ENCODE measurements around the gene GOLGA6C.
"Not testable (repeated sequence)": the region's sequence is repeated elsewhere in the genome, so short reads cannot be mapped to it uniquely, and the experiment has no call there.

The GOLGA6C gene

DNA sequence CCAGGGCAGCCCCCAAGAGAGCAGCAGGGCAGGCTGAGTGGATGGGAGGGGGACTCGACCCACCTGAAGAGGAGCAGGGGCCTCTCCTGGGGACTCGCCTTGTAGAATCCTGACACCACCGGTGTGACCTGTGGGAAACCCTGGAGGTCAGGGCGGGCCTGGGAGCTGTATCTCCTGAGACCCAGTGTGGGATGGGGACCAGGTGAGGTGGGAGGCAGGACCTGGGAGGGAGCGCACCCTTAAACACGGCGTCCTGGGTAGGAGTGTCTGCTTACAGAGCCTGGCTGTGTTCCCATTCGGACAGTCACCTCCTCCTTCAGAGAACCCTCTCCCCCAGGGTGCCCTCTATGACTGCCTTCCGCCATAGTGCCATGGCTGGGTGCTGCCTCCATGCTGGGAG, 29.3 kb upstream of the GOLGA6C start:
- DNase-seq, result no peak

DNA sequence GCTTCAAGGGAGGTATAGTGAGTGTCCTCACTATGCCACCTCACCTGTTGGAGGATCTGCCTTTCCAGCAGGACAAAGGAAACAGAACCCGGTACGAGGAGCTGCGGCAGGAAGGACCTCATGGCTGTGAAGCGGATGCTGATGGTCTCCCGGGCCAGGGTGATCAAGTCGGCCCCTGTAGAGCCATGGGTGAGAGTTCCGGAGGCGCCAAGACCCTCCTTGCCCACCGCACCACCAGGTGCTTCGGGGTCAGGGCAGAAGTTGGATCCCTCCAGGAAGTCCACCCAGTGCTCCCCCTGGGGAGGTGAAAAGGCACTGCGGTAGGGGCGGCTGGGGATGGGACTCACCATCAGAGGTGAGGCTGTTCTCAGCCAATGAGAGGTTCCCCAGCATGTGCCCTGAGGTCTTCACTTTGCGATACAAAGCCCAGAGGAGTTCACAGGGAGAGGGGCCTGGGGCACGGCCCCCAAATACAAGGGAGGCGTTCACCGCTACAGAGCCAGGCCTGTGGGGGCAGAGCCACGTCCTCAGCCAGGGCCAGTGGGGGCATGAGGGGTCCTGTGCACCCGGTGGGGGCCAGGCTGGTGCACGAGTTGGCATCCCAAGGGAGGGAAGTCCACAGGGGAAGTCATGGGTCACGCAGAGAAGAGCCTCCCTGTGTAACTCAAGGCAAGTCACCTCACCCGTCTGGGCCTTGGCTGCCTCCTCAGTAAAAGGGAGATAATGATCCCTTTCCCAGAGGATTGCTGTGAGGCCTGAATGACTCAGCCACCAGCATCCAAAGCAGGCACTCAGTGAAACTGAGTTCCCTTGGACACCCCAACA, 28.7 kb upstream of the GOLGA6C start:
- no peak for DNase-seq

DNA sequence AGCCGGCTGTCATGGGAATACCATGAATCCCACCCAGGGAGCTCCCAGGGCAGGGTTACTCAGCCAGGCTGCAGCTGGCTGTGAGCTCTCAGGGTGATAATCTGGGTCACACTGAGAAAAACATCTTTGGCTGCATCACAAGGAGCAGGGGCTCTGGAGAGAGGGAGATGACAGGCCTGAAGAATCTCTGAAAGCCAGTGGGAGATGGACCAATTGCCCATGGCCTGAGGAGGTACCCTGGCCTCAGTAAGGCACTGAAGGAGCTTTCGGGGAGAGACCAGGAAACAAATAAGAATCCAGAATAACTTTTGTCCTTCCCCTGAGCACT, 28.2 kb upstream of the GOLGA6C start:
- DNase-seq, result no peak

DNA sequence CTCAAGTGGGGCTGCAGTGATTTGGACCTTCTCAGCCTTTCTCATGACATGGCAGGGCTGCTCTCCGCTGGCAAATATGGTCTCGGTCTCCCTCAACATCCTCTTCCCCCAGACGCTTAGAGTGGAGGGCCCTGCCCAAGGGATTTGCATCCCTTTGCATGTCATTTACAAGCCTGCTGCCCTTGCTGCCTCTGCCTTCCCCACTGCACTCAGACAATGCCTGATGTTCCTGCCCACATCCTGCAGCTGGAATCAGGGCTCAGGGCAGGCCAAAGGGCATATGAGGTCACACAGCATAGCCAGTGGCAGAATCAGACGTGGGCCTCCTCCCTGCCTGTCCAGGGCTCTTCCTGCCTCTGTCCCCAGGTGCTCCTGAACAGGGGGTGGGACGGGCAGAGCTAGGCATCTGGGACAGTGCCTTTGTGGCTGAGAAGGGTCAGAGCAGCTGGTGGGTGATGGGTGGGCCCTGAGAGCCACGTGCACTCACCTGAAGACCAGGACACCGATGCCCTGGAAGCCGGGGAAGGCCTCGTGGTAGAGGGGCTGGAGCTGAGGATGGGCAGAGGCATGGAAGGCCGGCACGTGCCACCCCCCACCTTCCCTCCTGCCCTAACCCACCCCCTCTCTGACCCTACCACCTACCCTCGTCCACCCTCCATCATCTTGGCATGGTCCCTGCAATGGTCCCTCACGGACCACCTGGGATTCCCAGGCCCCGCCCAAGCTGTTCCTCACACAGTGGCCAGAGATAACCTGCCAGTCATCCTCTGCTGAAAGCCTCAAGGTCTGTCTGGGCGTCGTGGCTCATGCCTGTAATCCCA, 27.4 kb upstream of the GOLGA6C start:
- no peak for DNase-seq

DNA sequence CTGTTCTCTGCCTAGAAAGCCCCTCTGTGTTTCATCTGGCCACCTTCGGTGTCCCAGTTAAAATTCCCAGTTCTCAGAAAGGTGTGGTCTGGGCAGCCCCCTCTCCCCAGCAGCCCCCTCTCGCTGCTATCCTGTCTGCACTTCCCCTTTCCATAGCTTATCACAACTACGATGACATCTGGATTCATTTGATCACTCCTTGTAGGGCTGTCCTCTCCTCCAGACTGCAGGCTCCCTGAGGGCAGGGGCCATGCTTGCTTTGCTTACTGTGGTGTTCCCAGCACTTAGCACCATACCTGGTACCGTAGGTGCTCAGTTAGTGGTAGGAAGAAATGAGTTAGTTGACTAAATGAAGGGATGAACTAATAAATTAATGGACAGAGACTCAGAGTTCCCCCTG, 26.3 kb upstream of the GOLGA6C start:
- DNase-seq, result no peak

DNA sequence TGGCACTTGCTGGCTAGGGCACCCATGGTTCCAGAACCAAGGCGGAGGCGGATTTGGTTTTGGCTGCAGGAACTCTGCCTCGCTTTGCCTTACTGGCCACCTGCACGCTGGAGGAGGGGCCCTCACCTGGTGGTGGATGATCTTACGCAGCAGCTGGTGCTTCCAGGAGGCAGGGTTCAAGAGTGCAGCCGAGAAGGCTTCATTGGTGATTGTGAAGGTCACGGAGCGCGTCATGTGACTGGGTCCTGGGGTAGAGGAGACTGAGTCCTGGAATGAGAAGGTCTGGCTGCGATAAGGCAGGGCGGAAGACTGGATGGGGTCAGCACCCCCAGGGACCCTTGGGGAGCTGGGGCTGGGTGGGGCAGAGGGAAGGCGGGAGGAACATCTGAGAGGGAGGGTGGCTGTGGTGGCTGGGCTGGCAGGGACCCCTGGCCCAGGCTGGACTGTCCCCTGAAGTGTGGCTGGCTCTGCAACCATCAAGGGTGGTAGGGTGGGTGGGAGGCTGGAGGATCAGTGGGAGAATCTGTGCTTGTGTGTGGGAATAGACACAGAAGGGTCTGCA, 25.8 kb upstream of the GOLGA6C start:
- no peak for DNase-seq

DNA sequence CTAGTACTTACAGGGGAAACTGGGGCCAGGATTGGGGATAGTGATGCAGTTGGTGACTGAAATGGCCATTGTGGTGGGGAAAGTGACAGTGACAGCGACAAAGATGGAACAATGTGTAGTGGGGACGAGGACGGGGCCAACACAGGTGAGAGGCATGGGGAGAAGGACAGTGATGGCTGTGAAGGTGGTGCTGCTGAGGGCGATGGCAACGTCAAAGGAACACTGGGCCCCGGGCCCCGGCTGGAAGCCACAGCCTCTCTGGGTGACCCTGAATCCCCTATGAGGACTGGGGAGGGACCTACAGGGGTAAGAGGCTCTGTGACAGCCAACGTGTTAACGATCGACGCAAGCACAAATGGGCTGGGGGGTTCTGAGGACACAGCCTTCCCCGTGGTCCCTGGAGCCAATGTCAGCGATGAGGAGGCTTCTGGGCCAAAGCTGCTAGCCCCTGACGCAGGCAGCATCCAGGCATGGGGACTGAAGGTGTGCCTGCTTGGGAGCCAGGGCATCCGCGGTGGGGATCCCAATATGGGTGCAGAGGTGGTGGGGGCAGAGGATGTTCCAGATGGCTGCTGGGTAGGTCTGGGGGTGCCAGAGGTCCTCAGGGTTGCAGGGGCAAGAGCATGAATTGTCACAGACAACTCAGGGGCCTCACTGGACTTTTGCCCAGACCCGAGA, 25.2 kb upstream of the GOLGA6C start:
- no peak for DNase-seq

DNA sequence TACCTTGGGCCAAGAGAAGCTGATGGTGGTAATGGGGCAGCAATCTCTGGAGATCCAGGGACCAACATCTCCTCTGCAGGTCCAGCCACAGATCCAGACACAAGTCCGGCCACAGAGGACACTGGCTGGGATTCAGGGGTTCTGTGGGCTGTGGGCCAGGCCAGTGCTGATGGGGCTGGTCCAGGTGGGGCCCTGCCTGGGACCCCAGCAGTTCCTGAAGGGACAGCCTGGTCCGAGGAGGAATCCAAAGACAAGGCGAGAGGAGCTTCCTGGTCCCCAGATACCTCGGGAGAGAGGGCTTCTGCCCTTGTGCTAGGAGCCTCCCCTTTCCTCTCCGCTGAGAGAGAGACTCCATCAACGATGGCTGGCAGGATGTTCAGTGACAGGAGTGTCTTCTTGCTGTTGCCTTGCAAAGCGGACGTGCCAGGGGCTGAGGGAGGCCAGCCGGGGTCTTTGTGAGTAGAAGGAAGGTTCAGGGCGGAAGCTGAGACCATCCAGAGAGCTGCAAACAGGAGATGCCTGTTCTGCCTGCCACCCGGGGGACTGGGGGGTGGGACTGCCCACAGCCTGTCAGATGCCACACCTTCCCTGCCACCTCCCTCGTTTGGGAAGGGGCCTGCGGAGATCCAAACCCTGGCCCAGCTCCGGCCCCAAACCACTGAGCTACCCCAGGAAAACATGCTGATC, 24.5 kb upstream of the GOLGA6C start:
- DNase-seq, result no peak

DNA sequence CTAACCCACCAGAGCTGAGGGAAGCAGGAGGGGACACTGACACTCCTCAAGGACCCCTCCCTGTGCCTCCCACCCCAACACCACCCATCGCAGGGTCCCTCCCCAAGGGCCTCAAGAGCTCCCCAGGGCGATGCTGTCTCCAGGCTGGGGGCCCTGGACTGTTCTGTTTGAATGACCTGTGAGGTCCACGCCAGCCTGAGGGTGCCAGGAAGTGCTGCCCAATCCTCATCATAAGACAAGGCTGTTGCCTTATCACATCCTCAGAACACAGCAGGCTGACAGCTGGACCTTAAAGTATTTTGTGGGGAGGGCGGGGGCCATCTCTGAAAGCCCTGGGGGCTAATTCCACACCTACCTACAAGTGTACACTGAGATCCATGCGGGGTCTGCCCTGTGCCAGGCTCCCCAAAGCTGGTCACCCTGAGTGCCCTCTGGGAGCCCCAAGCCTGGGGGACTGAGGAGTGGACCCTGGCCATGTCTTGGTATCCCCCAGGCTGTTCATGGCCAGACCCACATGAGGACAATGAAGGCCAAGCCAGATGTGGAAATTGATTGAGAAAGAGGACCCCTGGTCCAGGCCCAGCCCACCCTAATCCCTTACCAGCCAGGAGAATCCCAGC, 23.8 kb upstream of the GOLGA6C start:
- DNase-seq, result no peak

DNA sequence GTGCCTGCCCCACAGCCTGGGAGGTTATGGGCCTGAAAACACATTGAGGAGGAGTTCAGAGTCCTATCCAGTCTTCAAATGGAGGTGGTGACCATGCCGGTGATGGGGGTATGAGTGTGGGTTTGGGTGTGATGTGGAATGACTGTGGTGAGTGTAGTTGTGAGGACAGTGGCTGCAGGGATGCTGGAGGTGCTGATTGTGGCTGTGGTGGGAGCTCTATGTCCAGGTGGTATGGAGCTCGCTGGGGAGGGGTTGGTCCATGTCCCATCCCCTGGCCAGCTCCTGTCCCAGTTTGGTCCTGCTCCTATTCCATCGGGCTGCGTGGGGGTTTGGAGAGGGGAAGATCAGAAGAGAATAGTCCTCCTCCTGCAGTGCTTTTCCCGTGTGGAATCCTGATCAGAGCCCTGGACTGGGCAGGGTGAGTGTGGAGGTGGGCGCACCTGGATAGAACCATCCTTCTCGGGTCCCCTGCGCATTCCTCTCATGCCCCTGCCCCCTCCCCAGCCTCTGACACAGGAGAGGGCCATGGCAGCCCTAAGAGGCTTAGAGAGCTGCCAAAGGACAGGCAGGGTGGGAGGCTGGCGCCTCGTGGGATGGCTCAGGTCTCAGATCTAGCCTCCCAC, 23.0 kb upstream of the GOLGA6C start:
- no peak for DNase-seq

DNA sequence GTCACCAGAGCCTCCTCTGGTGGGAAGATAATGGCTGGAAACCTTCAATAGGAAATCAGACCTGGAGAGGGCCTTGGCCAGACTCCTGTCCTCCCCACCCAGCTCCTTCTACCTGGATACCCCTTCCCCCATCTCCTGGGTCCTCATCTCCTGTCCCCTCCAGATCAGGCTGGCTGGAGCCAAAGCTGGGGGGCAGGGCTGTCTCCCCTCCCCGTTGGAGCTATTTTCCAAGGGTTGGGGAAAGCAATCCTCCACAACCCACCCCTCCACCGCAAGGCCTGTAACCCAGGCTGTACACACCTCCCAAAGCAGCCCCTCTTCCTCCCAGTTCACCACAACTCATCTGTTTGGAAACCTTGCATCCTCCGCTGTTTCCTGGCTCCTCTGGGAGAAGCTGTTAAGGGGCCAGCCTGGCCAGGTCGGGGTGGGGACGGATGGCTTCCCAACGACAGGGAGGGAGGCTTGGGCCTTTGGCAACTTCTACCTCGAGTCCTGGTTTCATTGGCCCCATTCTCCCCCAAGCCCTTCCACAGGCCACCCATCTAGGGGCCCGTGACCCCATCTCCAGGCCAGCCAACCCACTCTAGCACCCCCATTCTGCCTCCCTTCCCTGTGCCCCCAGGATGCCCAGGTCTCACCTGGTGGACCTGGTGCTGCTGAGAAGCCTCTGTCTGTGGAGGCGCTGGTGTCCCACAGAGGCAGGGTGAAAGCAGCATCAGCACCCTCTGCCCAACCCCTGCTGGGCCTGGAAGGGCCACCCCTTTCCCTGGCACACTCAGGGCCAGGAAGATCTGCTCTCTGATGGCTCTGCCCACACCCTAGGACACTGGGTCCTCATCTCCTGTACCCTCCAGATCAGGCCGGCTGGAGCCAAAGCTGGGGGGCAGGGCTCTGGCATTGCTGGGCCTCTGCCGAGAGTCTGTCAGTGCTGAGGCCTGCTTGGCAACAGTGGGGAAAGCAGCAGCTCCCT, 22.1 kb upstream of the GOLGA6C start:
- DNase-seq, result no peak

DNA sequence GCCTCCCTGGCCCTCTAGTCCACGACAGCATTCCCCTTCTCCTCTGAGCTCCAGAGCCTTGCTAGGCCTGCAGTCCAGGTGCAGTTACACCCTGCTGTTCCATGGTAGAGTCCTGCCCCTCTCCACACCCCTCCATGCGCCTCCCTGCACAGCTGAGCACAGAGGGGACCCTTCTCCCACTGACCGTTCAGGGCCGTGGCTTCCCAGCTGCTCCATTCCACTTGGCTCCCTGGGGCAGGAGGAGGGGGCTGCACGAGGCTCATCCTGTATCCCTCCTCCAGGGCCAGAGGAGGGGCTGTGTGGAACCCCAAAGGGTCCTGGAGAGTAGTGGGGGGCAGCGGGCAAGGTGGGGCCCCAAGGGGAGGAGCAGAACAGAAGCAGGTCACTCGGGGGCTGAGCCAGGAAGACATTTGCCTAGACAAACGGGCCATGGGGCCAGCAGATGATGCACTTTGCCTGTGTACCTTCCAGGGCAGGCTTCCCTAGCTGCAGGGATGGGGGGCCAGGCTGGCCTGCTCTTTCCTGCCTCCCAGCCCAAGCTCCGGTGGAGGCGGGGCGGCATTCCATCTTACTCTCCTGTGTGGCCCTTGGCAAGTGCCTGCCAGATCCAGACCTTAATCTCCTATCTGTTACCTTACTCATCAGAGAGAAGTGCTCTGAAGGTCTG, 20.7 kb upstream of the GOLGA6C start:
- no peak for DNase-seq

DNA sequence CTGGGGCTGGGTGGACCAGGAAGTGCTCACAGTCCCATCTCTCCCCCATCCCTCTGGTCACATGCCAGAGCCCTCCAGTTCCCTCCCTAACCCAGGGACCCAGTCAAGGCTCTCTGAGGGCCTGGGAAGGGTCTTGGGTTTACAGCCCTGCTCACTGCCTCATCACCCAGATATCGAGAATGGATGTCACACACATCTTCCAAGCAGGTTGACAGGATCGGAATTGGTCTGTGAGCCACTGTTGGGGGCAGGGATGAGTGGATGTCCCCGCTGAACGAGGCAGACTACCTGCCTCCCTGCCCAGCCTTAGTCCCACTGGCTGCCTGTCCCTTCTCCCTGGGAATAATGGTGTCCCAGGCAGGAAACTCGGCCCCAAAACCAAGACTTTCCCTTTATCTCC, 20.0 kb upstream of the GOLGA6C start:
- DNase-seq, result no peak

DNA sequence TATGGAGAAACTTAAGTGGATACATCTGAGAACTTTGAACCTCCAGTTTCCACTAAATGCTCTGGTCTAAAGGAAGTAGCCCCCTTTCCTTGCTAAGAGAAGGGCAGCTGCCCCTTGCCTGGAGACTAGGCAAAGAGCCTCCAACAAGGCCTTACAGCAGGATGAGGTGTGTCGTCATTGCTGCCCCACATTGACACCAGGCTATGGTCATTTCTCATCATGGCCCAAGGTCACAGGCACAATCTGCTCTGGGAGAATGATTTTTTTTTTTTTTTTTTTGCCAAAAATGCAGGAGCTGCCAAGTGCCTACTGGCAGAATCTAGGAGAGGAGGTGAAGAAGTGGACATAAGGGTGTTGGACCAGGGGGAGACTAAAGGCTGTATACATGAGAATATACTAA, 12.4 kb upstream of the GOLGA6C start:
- not testable (repeated sequence) for DNase-seq

DNA sequence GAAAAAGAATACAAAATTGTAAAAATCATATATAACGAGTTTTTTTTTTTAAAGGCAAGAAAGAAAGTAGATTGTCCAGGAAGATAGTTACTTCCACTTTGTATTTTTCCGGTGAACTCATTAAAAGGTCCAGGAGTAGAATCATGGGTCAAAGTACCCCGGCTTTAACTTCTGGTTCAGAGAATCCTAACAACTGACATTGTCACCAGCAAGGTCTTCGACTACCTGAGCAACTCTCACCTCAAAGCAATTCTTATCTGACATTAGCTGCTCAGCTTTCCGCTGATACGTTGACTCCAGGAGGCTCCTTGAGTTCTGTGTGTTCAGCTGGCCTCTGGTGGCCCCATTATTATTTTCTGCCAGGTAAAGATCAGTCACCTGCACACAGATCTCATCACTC, 9.1 kb upstream of the GOLGA6C start:
- DNase-seq, result not testable (repeated sequence)

DNA sequence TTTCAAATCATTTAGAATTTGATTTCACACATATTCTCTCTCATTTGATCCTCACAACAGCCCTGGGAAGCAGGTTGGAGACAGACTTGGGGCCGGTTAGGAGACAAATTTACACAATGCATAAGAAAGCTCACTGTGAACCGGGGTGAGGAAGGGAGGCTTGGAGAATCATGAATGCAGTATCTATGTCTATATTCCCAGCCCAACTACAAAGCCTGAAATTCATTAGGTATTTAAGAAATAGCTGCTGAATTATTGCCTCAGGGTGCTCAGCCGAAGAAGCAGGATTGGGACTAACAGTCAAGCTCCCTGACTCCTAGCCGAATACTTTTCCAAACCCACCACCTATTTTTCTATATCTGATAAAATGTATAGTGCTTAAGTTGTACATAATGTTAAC, 8.4 kb upstream of the GOLGA6C start:
- no peak for DNase-seq

DNA sequence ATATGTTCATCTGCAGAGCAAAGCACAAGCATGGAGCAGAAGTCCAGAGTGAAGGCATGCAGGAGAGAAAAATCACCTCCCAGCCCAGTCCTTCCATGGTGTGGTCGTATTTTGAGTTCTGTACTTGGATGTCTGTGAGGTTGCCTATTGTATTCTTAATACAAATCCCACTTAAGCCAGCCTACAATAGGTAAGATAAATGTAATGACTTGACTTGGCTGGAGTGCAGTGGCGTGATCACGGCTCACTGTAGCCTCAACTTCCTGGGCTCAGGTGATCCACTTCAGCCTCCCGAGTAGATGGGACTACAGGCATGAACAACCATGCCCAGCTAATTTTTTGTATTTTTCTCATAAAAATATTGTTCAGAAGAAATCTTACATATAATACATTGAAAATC, 6.8 kb upstream of the GOLGA6C start:
- not testable (repeated sequence) for DNase-seq

DNA sequence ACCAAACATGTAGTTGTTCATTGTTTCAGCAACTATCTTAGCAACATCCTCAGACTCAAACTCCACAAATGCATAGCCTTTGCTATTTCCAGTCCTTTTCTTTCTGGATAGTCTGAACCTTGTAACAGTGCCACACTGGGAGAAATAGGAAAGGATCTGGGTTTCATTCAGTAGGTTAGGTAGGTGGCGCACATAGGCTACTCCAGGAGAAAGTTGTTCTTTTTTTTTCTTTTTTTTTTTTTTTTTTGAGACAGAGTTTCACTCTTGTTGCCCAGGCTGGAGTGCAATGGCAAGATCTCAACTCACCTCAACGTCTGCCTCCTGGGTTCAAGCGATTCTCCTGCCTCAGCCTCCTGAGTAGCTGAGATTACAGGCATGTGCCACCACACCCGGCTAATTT, 5.8 kb upstream of the GOLGA6C start:
- not testable (repeated sequence) for DNase-seq

DNA sequence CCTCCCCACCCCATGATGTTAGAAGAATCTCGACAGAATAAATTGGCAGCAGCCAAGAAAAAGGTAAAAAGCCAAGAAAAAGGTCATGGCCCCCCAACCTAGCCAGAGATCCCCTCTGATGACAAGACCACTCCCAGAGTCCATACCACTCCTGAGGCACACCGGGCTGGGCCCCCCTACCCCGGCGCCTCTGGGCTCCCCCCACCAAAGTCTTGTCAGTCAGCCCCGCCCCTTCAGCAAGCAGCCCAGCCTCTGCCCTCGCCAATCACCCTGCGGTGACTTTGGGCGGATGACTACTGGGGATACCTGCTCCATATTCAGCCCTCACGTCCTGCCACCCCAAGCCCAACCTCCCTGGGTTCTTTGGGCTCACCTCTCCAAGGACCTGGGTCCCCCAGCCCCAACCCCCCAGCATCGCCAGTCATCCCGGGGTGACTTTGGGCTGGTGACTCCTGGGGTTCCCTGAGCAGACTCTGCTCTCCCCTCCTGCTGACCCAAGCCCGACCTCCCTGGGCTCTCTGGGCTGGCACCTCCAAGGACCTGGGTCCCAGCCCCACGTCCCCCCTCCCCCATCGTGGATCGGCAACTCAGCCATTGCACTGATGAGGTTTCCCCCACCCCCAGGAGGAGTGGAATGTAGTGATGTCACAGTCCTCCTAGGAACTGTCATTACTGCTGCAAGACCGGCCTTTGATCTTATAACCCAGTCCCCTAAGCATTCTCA, 648 bp downstream of the GOLGA6C start:
- not testable (repeated sequence) for DNase-seq
